ENCODE results near the gene MTFP1.

DNA sequence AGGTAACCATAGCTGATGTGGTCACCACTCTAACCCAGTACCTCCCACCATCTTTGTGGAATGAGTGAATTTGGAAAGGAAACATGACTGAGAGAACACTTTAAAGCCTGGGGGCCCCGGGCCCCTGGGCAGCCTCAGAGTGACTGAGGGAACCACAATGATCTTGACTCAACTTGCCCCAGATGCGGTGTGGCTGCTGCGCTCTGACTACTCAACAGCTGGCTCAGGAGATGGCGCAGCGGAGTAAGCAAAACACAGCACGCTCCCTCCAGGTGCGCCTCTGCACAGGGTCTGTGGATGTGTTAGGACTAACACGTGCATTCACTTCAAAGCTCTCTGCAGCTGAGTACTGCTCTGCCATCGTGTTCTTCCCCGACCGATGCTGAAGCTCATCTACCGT is 44.3 kb upstream of the MTFP1 start:
- TF ChIP-seq, protein P1, sequence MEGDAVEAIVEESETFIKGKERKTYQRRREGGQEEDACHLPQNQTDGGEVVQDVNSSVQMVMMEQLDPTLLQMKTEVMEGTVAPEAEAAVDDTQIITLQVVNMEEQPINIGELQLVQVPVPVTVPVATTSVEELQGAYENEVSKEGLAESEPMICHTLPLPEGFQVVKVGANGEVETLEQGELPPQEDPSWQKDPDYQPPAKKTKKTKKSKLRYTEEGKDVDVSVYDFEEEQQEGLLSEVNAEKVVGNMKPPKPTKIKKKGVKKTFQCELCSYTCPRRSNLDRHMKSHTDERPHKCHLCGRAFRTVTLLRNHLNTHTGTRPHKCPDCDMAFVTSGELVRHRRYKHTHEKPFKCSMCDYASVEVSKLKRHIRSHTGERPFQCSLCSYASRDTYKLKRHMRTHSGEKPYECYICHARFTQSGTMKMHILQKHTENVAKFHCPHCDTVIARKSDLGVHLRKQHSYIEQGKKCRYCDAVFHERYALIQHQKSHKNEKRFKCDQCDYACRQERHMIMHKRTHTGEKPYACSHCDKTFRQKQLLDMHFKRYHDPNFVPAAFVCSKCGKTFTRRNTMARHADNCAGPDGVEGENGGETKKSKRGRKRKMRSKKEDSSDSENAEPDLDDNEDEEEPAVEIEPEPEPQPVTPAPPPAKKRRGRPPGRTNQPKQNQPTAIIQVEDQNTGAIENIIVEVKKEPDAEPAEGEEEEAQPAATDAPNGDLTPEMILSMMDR (conservative IDR thresholded peaks at IDR 0.05; ENCODE audit: low read length) = no peak
- no peak for TF ChIP-seq EZH2phosphoT487 (IDR thresholded peaks at IDR 0.05; ENCODE audit: borderline replicate concordance)
